HUDEP-2 (cell line): ENCODE data around the gene MED22.
"Not testable (repeated sequence)": the region's sequence is repeated elsewhere in the genome, so short reads cannot be mapped to it uniquely, and the experiment has no call there.

Experiments used
- DNase-seq, 76 experiments: peaks; one replicate each; lab custom pipeline; 2025; ENCODE audit not compliant: unreplicated experiment in 76 of 76; lab: John Stamatoyannopoulos, UW

MED22 gene

GRCh38 chr9:133340256-133340655 is 7.7 kb downstream of the MED22 start:
- no peak for DNase-seq

DNA sequence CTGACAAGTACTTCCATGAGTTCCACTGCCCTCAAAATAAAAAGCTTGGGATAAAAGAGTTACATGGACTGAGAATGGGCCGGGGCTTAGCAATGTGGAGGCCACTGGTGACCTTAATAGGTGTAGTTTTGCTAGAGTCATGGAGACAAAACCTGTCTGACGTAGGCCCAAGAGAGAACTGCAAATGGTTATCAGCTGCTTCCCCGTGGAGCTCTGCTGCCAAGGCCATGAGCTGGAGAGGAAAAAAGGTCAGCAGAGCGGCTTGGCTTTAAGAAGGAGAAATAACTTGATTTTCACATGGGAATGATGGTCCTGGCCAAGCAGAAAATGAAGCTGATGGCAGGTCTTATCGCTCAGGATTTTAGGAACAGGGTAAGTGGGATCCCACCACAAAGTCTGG is 8.3 kb downstream of the MED22 start:
- DNase-seq, result no peak

- peak in 73 of 76 experiments; percentile 28 to 95 (median 88) for DNase-seq
Observed at GRCh38 chr9:133335924-133336811, 11.8 kb downstream of the MED22 start, which contains the start of gene SURF6. TSS of gene SURF6 (minus strand) at chr9:133336188. CDS start at chr9:133336132, 56 bp downstream.

GRCh38 chr9:133334888-133335287 is 13.0 kb downstream of the MED22 start:
- not testable (repeated sequence) for DNase-seq

- peak in 1 of 76 experiments; percentile 9 for DNase-seq
Observed at GRCh38 chr9:133334161-133334560, 13.8 kb downstream of the MED22 start.

DNA sequence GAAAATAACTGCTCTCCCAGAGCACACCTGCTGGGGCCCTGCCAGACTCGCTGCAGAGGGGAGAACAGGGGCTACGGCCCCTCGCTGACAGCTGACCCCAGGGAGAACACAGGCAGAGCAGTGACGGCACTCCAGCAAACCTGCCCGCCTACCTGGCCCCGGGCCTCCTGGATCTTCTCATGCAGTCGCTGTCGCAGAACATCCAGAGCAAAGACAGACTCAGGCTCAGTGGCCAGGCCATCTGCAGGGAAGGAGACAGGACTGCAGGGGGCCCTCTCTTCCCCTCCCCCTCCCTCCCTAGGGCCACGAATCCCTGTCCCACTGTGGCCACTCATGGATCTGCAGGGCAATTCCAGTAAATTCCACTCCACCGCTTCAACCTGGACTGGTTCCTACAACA is 14.4 kb downstream of the MED22 start:
- no peak for DNase-seq

DNA sequence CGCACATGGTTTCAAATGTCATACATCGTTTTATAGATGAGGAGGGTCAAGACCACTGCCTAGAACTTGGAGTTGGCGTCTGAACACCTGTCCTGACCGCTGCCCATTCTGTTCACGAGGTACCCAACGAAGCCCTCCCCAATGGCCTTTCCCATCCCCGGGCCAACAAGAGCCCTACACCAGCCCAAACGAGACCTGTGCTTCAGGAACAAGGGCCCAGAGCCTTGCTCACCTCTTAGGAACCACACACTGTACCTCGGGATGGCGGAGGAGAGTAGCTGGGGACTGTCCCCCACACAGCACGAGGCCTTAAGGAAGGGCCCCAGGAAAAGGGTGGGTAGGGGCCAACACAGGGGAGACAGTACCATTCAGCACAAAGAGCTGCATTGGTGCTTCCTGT is 14.9 kb downstream of the MED22 start:
- no peak for DNase-seq

- no peak for DNase-seq
Observed at GRCh38 chr9:133332381-133332730, 15.6 kb downstream of the MED22 start.

DNA sequence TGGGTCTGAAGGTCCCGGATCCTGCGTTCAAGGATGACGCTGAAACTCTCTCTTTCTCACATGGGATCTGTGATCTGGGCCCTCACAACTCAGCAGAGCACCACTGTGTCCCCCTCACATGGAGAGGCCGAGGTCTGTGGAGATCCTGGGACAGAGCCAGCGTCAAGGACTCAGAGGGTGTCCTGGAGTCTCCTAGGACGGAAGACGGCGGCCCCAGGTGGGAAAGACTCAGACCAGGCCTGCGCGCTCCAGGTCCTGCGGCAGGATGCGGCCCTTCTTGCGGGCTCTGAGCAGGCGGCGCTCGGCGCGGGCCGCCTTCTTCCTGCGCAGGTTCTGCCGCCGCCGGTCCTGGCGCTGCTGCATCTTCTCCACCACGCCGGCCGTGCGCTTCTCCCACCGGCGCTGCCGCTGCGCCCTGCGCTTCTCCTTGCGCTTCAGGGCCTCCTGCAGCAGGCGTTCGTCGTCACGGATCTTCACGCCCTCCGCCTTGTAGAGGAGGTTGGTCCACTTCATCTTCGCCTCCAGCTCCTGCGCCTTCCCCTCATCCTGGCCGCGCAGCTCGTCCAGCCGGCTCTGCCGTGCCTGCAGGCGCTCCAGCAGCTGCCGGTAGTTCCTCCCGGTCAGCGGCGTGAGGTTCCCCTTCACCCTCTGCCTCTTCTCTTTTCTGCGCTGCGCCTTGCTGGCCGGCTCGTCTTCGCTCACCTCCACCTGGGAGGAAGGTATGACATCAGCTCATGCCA is 16.1 kb downstream of the MED22 start:
- DNase-seq, result no peak

GRCh38 chr9:133331221-133331620 is 16.7 kb downstream of the MED22 start:
- no peak for DNase-seq

GRCh38 chr9:133329306-133330156 is 18.4 kb downstream of the MED22 start:
- peak in 26 of 76 experiments; percentile 7 to 56 (median 22) for DNase-seq

GRCh38 chr9:133327834-133328484 is 20.0 kb downstream of the MED22 start:
- DNase-seq, result no peak

DNA sequence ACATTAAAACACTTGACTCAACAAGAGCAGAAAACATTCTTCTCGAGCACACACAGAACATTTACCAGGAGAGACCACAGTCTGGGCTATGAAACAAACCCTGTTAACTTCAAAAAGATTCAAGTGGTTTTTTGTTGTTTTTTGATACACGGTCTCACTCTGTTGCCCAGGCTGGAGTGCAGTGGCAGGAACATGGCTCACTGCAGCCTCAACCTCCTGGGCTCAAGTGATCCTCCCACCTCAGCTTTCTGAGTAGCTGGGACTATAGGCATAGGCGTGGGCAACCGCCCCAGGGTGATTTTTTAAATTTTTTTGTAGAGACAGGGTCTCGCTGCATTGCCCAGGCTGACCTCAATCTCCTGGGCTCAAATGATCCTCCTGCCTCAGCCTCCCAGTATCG is 20.9 kb downstream of the MED22 start:
- not testable (repeated sequence) for DNase-seq

DNA sequence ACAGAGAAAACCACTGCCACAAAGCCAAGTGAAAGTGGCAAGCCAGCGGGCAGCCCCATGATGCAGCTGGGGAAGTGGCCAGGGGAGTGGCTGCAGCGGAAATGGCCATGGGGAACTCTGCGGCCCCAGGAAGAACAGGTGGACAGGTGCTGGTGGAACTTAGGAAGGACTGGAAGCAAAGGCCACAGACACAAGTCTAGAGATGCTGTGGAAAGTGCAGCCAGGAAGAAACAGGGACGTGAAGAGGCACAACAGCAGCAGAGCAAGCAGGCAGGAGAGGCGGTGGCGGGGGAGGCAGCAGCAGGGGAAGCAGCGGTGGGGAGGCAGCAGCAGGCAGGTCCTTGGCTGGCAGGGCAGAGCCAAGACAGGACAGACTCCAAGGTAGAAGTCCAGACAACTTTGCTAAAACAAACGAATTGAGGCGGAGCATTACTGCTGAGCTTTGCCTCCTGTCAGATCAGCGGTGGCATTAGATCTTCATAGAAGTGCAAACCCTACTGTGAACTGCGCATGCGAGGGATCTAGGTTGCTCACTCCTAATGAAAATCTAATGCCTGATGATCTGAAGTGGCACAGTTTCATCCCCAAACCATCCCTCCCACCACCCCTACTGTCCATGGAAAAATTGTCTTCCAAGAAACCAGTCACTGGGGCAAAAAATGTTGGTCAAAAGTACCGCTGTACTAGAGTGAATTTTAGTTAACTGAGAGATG is 23.8 kb downstream of the MED22 start:
- no peak for DNase-seq

GRCh38 chr9:133323211-133323610 is 24.7 kb downstream of the MED22 start:
- DNase-seq, result no peak

GRCh38 chr9:133322701-133323100 is 25.2 kb downstream of the MED22 start:
- no peak for DNase-seq

GRCh38 chr9:133321411-133321935 is 26.5 kb downstream of the MED22 start:
- no peak for DNase-seq

DNA sequence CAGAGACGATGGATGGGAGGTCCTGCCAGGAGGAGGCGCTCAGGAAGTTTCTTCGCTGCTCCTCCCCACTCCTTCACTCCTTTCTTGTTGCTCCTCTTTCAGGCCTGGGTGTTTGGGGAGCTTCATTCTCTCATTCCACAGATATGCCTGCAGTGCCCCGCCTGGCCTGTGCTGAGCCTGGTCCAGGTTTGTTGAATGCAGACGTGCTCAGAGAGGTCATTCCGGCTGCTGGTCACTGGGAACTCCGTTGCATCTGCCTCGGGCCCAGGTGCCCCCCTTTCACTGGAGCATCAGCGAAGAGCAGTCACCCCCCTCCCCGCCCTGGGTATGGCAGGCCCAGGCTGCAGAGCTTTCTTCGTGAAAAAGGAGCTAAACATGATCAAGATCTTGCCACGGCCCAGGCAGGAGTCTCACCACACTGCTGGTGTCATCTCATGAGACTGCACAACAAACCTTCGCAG is 27.5 kb downstream of the MED22 start:
- no peak for DNase-seq

DNA sequence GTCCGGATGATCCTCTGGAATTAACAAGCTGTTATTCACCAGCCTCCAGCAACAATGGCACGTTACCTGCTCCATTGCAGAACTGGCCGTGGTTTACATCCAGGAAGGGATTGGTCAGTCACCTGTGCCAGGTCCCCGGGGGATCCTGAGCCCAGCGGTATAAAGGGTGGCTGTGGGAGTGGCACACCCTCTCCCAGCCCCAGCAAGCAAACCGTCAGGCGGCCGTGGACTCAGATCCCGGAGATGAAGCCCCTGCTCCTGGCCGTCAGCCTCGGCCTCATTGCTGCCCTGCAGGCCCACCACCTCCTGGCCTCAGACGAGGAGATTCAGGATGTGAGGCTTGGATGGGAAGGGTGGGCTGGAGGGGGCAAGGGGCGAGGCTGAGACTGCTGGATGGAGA is 30.4 kb downstream of the MED22 start:
- not testable (repeated sequence) for DNase-seq
